ENCODE results near the gene MYH7.

MYH7 gene

DNA sequence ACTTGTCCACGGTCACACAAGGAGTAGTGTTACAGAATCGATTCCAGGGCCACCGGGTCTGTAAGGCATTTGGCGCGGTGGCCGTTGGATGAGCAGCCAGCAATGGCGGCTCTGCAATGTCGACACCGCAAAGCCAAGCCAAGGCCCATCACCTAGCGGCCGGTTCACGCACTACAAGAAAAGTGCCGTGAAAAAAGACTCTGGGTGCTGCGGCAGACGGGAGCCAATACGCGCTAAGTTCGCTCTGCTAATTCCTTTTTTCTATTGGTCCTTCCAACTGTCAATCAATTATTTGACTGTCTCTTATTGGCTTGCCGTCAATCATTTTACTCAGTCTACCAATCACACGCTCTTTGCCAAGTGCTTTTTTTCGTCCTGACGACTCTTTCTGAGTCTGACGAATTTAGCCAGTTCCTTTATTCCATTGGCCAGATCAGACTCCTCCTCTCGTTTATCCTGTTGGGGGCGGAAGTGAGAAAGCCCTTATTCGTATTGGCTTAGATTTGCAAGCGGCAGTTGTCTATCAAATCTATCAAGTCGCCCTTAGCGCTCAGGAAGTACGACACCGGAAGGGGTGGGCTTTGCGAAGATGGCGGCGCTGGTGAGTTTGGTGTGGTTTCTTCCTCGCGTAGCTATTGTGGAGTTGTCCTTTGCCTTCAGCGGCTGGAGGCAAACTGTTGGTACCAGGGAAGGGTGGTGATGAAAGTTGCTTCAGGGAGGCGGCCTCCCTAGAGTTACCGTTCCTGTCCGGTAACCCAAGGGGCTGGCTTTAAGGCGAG is 33.9 kb upstream of the MYH7 start, which contains the start of gene NGDN (continued):
- TF ChIP-seq, protein P1, sequence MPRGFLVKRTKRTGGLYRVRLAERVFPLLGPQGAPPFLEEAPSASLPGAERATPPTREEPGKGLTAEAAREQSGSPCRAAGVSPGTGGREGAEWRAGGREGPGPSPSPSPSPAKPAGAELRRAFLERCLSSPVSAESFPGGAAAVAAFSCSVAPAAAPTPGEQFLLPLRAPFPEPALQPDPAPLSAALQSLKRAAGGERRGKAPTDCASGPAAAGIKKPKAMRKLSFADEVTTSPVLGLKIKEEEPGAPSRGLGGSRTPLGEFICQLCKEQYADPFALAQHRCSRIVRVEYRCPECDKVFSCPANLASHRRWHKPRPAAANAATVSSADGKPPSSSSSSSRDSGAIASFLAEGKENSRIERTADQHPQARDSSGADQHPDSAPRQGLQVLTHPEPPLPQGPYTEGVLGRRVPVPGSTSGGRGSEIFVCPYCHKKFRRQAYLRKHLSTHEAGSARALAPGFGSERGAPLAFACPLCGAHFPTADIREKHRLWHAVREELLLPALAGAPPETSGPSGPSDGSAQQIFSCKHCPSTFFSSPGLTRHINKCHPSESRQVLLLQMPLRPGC (tag by site-specific recombination; IDR thresholded peaks at IDR 0.05), result no peak
- no peak for TF ChIP-seq ZNF114 (tag by site-specific recombination; IDR thresholded peaks at IDR 0.05)
- TF ChIP-seq ZNF624 (tag by site-specific recombination; IDR thresholded peaks at IDR 0.05), result no peak
- no peak for TF ChIP-seq GLIS1 (tag by site-specific recombination; IDR thresholded peaks at IDR 0.05)
- no peak for TF ChIP-seq ZNF677 (tag by site-specific recombination; IDR thresholded peaks at IDR 0.05)
- TF ChIP-seq ZNF747 (tag by site-specific recombination; IDR thresholded peaks at IDR 0.05), result no peak
- no peak for TF ChIP-seq ZNF404 (tag by site-specific recombination; IDR thresholded peaks at IDR 0.05)
- no peak for TF ChIP-seq ZNF433 (tag by site-specific recombination; IDR thresholded peaks at IDR 0.05; ENCODE audit: low read depth)
- TF ChIP-seq ZBTB1 (tag by site-specific recombination; IDR thresholded peaks at IDR 0.05), result no peak
- no peak for TF ChIP-seq KLF9 (tag by site-specific recombination; IDR thresholded peaks at IDR 0.05; ENCODE audit: low read depth)
- TF ChIP-seq ZNF223 (tag by site-specific recombination; IDR thresholded peaks at IDR 0.05), result no peak
- TF ChIP-seq, protein P2, sequence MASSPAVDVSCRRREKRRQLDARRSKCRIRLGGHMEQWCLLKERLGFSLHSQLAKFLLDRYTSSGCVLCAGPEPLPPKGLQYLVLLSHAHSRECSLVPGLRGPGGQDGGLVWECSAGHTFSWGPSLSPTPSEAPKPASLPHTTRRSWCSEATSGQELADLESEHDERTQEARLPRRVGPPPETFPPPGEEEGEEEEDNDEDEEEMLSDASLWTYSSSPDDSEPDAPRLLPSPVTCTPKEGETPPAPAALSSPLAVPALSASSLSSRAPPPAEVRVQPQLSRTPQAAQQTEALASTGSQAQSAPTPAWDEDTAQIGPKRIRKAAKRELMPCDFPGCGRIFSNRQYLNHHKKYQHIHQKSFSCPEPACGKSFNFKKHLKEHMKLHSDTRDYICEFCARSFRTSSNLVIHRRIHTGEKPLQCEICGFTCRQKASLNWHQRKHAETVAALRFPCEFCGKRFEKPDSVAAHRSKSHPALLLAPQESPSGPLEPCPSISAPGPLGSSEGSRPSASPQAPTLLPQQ (tag by site-specific recombination; IDR thresholded peaks at IDR 0.05), result peak; percentile 13; the same call in 1 of the 2 replicates
- no peak for TF ChIP-seq ZNF830 (tag by site-specific recombination; IDR thresholded peaks at IDR 0.05; ENCODE audit: low read depth)
- TF ChIP-seq, protein P3, sequence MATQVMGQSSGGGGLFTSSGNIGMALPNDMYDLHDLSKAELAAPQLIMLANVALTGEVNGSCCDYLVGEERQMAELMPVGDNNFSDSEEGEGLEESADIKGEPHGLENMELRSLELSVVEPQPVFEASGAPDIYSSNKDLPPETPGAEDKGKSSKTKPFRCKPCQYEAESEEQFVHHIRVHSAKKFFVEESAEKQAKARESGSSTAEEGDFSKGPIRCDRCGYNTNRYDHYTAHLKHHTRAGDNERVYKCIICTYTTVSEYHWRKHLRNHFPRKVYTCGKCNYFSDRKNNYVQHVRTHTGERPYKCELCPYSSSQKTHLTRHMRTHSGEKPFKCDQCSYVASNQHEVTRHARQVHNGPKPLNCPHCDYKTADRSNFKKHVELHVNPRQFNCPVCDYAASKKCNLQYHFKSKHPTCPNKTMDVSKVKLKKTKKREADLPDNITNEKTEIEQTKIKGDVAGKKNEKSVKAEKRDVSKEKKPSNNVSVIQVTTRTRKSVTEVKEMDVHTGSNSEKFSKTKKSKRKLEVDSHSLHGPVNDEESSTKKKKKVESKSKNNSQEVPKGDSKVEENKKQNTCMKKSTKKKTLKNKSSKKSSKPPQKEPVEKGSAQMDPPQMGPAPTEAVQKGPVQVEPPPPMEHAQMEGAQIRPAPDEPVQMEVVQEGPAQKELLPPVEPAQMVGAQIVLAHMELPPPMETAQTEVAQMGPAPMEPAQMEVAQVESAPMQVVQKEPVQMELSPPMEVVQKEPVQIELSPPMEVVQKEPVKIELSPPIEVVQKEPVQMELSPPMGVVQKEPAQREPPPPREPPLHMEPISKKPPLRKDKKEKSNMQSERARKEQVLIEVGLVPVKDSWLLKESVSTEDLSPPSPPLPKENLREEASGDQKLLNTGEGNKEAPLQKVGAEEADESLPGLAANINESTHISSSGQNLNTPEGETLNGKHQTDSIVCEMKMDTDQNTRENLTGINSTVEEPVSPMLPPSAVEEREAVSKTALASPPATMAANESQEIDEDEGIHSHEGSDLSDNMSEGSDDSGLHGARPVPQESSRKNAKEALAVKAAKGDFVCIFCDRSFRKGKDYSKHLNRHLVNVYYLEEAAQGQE (tag by site-specific recombination; IDR thresholded peaks at IDR 0.05), result no peak
- TF ChIP-seq, protein P4, sequence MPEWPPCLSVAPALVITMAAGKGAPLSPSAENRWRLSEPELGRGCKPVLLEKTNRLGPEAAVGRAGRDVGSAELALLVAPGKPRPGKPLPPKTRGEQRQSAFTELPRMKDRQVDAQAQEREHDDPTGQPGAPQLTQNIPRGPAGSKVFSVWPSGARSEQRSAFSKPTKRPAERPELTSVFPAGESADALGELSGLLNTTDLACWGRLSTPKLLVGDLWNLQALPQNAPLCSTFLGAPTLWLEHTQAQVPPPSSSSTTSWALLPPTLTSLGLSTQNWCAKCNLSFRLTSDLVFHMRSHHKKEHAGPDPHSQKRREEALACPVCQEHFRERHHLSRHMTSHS (tag by site-specific recombination; IDR thresholded peaks at IDR 0.05), result no peak
- TF ChIP-seq ZBTB20 (tag by site-specific recombination; IDR thresholded peaks at IDR 0.05), result no peak
- TF ChIP-seq ZNF658 (tag by site-specific recombination; IDR thresholded peaks at IDR 0.05), result no peak
- TF ChIP-seq ZFP37 (tag by site-specific recombination; IDR thresholded peaks at IDR 0.05), result no peak
- TF ChIP-seq ZNF501 (tag by site-specific recombination; IDR thresholded peaks at IDR 0.05), result no peak
- peak; percentile 50 for TF ChIP-seq SP7 (tag by site-specific recombination; IDR thresholded peaks at IDR 0.05)
- TF ChIP-seq, protein P5, sequence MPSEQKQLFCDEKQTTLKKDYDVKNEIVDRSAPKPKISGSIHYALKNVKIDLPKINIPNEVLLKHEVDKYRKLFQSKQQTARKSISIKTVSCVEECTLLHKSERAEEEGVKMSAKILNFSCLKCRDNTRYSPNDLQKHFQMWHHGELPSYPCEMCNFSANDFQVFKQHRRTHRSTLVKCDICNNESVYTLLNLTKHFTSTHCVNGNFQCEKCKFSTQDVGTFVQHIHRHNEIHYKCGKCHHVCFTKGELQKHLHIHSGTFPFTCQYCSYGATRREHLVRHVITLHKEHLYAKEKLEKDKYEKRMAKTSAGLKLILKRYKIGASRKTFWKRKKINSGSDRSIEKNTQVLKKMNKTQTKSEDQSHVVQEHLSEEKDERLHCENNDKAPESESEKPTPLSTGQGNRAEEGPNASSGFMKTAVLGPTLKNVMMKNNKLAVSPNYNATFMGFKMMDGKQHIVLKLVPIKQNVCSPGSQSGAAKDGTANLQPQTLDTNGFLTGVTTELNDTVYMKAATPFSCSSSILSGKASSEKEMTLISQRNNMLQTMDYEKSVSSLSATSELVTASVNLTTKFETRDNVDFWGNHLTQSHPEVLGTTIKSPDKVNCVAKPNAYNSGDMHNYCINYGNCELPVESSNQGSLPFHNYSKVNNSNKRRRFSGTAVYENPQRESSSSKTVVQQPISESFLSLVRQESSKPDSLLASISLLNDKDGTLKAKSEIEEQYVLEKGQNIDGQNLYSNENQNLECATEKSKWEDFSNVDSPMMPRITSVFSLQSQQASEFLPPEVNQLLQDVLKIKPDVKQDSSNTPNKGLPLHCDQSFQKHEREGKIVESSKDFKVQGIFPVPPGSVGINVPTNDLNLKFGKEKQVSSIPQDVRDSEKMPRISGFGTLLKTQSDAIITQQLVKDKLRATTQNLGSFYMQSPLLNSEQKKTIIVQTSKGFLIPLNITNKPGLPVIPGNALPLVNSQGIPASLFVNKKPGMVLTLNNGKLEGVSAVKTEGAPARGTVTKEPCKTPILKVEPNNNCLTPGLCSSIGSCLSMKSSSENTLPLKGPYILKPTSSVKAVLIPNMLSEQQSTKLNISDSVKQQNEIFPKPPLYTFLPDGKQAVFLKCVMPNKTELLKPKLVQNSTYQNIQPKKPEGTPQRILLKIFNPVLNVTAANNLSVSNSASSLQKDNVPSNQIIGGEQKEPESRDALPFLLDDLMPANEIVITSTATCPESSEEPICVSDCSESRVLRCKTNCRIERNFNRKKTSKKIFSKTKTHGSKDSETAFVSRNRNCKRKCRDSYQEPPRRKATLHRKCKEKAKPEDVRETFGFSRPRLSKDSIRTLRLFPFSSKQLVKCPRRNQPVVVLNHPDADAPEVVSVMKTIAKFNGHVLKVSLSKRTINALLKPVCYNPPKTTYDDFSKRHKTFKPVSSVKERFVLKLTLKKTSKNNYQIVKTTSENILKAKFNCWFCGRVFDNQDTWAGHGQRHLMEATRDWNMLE (tag by site-specific recombination; conservative IDR thresholded peaks at IDR 0.05; ENCODE audit: low read depth), result peak; percentile 92
- TF ChIP-seq ZNF335 (tag by site-specific recombination; conservative IDR thresholded peaks at IDR 0.05), result no peak; the same call in none of the 2 replicates
- no peak for TF ChIP-seq RBAK (tag by site-specific recombination; IDR thresholded peaks at IDR 0.05)

All from HEK293 (cell line).